Measurements from ENCODE around the gene MSL2.
A peak's percentile ranks its signal among the peaks of the same experiment; 100 is the strongest.
"Not testable (repeated sequence)": the region's sequence is repeated elsewhere in the genome, so short reads cannot be mapped to it uniquely, and the experiment has no call there.

The MSL2 gene

GRCh38 chr3:136196401-136197158, 445 bp upstream of the MSL2 start:
- peak overlapping the region; percentile 94 for H3K27ac Mint-ChIP-seq
- H3K36me3 Mint-ChIP-seq, result peaks cover 17% of the 10 kb centered on the region
- H3K9me3 Mint-ChIP-seq, result no peaks in the 10 kb centered on the region
- H3K27me3 Mint-ChIP-seq, result no peaks in the 10 kb centered on the region
- peaks cover 44% of the 10 kb centered on the region for H3K4me1 Mint-ChIP-seq
- ATAC-seq, result peak; percentile 88
- peak overlapping the region; percentile 86 for H3K4me3 Mint-ChIP-seq

GRCh38 chr3:136195258-136196063, 674 bp downstream of the MSL2 start:
- H3K27ac Mint-ChIP-seq, result peak overlapping the region; percentile 94
- H3K4me3 Mint-ChIP-seq, result peak overlapping the region; percentile 86
- ATAC-seq, result peak; percentile 79
- peaks cover 56% of the 10 kb centered on the region for H3K4me1 Mint-ChIP-seq
- H3K27me3 Mint-ChIP-seq, result no peaks in the 10 kb centered on the region
- peaks cover 22% of the 10 kb centered on the region for H3K36me3 Mint-ChIP-seq
- no peaks in the 10 kb centered on the region for H3K9me3 Mint-ChIP-seq

GRCh38 chr3:136194409-136195257, 1.5 kb downstream of the MSL2 start:
- peak; percentile 1 for ATAC-seq

GRCh38 chr3:136193278-136194054, 2.7 kb downstream of the MSL2 start:
- Mint-ChIP-seq H3K36me3 (peaks cover 22% of the 10 kb centered on the region), H3K9me3 (no peaks in the 10 kb centered on the region), H3K4me1 (peaks cover 76% of the 10 kb centered on the region), H3K27me3 (no peaks in the 10 kb centered on the region), H3K4me3 (peak overlapping the region; percentile 86), H3K27ac (peak overlapping the region; percentile 94)
- no peak for ATAC-seq

More at GRCh38 chr3:136194409-136195257, 1.5 kb downstream of the MSL2 start:
- Mint-ChIP-seq H3K36me3 (peaks cover 22% of the 10 kb centered on the region), H3K27ac (peak overlapping the region; percentile 94), H3K4me1 (peaks cover 64% of the 10 kb centered on the region), H3K9me3 (no peaks in the 10 kb centered on the region), H3K4me3 (peak overlapping the region; percentile 86), H3K27me3 (no peaks in the 10 kb centered on the region)

GRCh38 chr3:136192831-136193230, 3.3 kb downstream of the MSL2 start:
- H3K9me3 Mint-ChIP-seq, result no peaks in the 10 kb centered on the region
- peak overlapping the region; percentile 94 for H3K27ac Mint-ChIP-seq
- peaks cover 78% of the 10 kb centered on the region for H3K4me1 Mint-ChIP-seq
- peaks cover 22% of the 10 kb centered on the region for H3K36me3 Mint-ChIP-seq
- peak overlapping the region; percentile 86 for H3K4me3 Mint-ChIP-seq
- no peaks in the 10 kb centered on the region for H3K27me3 Mint-ChIP-seq
- no peak for ATAC-seq

- peaks cover 22% of the 10 kb centered on the region for H3K36me3 Mint-ChIP-seq
- not testable (repeated sequence) for H3K27me3 Mint-ChIP-seq, ATAC-seq, H3K9me3 Mint-ChIP-seq
- H3K4me3 Mint-ChIP-seq, result peak overlapping the region; percentile 86
- H3K27ac Mint-ChIP-seq, result peak overlapping the region; percentile 94
- peaks cover 75% of the 10 kb centered on the region for H3K4me1 Mint-ChIP-seq
Observed at GRCh38 chr3:136192195-136192594, 3.9 kb downstream of the MSL2 start.

- H3K36me3 Mint-ChIP-seq, result peaks cover 20% of the 10 kb centered on the region
Observed at GRCh38 chr3:136189859-136190617, 6.1 kb downstream of the MSL2 start.

GRCh38 chr3:136189043-136189442, 7.1 kb downstream of the MSL2 start:
- peaks cover 10% of the 10 kb centered on the region for H3K36me3 Mint-ChIP-seq
- no peak for ATAC-seq
- no peak overlapping the region for H3K27ac Mint-ChIP-seq
- no peaks in the 10 kb centered on the region for H3K9me3 Mint-ChIP-seq
- H3K27me3 Mint-ChIP-seq, result no peaks in the 10 kb centered on the region
- H3K4me1 Mint-ChIP-seq, result peaks cover 89% of the 10 kb centered on the region
- no peak overlapping the region for H3K4me3 Mint-ChIP-seq

More at GRCh38 chr3:136189859-136190617, 6.1 kb downstream of the MSL2 start:
- peaks cover 87% of the 10 kb centered on the region for H3K4me1 Mint-ChIP-seq
- H3K4me3 Mint-ChIP-seq, result peak overlapping the region; percentile 86
- peak overlapping the region; percentile 94 for H3K27ac Mint-ChIP-seq
- H3K9me3 Mint-ChIP-seq, result no peaks in the 10 kb centered on the region
- no peak for ATAC-seq
- no peaks in the 10 kb centered on the region for H3K27me3 Mint-ChIP-seq

GRCh38 chr3:136187868-136188267, 8.3 kb downstream of the MSL2 start:
- Mint-ChIP-seq H3K27me3 (no peaks in the 10 kb centered on the region), H3K9me3 (no peaks in the 10 kb centered on the region), H3K27ac (no peak overlapping the region), H3K36me3 (peaks cover 5% of the 10 kb centered on the region), H3K4me3 (no peak overlapping the region), H3K4me1 (peaks cover 87% of the 10 kb centered on the region)
- no peak for ATAC-seq

GRCh38 chr3:136186846-136187245, 9.3 kb downstream of the MSL2 start:
- Mint-ChIP-seq H3K4me3 (no peak overlapping the region), H3K27me3 (no peaks in the 10 kb centered on the region), H3K4me1 (peaks cover 86% of the 10 kb centered on the region), H3K9me3 (no peaks in the 10 kb centered on the region), H3K27ac (no peak overlapping the region), H3K36me3 (peaks cover 5% of the 10 kb centered on the region)
- no peak for ATAC-seq

GRCh38 chr3:136186344-136186743, 9.8 kb downstream of the MSL2 start:
- H3K4me3 Mint-ChIP-seq, result peak overlapping the region; percentile 33
- peaks cover 81% of the 10 kb centered on the region for H3K4me1 Mint-ChIP-seq
- peaks cover 5% of the 10 kb centered on the region for H3K36me3 Mint-ChIP-seq
- no peak overlapping the region for H3K27ac Mint-ChIP-seq
- no peaks in the 10 kb centered on the region for H3K9me3 Mint-ChIP-seq
- ATAC-seq, result no peak
- no peaks in the 10 kb centered on the region for H3K27me3 Mint-ChIP-seq

GRCh38 chr3:136184703-136185102, 11.4 kb downstream of the MSL2 start:
- Mint-ChIP-seq H3K4me1 (peaks cover 72% of the 10 kb centered on the region), H3K4me3 (no peak overlapping the region), H3K27me3 (no peaks in the 10 kb centered on the region), H3K36me3 (no peaks in the 10 kb centered on the region), H3K9me3 (no peaks in the 10 kb centered on the region), H3K27ac (no peak overlapping the region)
- no peak for ATAC-seq

GRCh38 chr3:136181741-136182140, 14.4 kb downstream of the MSL2 start:
- H3K27ac Mint-ChIP-seq, result no peak overlapping the region
- H3K9me3 Mint-ChIP-seq, result no peaks in the 10 kb centered on the region
- H3K4me3 Mint-ChIP-seq, result no peak overlapping the region
- H3K36me3 Mint-ChIP-seq, result no peaks in the 10 kb centered on the region
- H3K4me1 Mint-ChIP-seq, result peaks cover 71% of the 10 kb centered on the region
- no peaks in the 10 kb centered on the region for H3K27me3 Mint-ChIP-seq
- no peak for ATAC-seq

- H3K36me3 Mint-ChIP-seq, result no peaks in the 10 kb centered on the region
- H3K9me3 Mint-ChIP-seq, result no peaks in the 10 kb centered on the region
- no peak for ATAC-seq
- peaks cover 47% of the 10 kb centered on the region for H3K4me1 Mint-ChIP-seq
- no peak overlapping the region for H3K4me3 Mint-ChIP-seq
- H3K27me3 Mint-ChIP-seq, result no peaks in the 10 kb centered on the region
- H3K27ac Mint-ChIP-seq, result no peak overlapping the region
Observed at GRCh38 chr3:136177876-136178275, 18.3 kb downstream of the MSL2 start.

Measured in stimulated activated memory B cell treated with anti-CD40 and anti-IgM and Interleukin-4, amounts not matched to agents 10 μg/mL and 1 μg/mL and 100 μg/mL, for 72 hours (primary cell).